Mucosa of gallbladder (tissue), 1 donor: ENCODE results near the gene KLF5. TPM values are rescaled to one million over a fixed set of nuclear protein-coding genes. Genes with fewer than 3 reads are reported as not detected.

Experiments used
- DNase-seq: peaks from one replicate; pipeline ENCODE4 v3.0.0-alpha.2; 2020; ENCODE audit warnings: low spot score
- total RNA-seq: library from RNA; stranded (reverse); gene quantifications from one replicate; pipeline ENCODE4 v1.2.1, GENCODE V29; 2021
- donor health status: DM: no; HTN: no; CAD: no.

KLF5 gene
- total RNA-seq, 1 donor from 2014 or later: 164 TPM

- no peak for DNase-seq
Observed at GRCh38 chr13:73059460-73060250, 850 bp downstream of the KLF5 start.

- DNase-seq: no peak
Observed at GRCh38 chr13:73060251-73061160, 1.7 kb downstream of the KLF5 start.

GRCh38 chr13:73061473-73061872 is 2.7 kb downstream of the KLF5 start:
- DNase-seq: no peak

GRCh38 chr13:73061876-73062275 is 3.1 kb downstream of the KLF5 start:
- no peak for DNase-seq

- DNase-seq: no peak
Observed at GRCh38 chr13:73062468-73062867, 3.7 kb downstream of the KLF5 start.

- no peak for DNase-seq
Observed at GRCh38 chr13:73063166-73063565, 4.4 kb downstream of the KLF5 start.

- DNase-seq: no peak
Observed at GRCh38 chr13:73065036-73065435, 6.2 kb downstream of the KLF5 start.

- DNase-seq: no peak
Observed at GRCh38 chr13:73065665-73066340, 7.0 kb downstream of the KLF5 start.

- no peak for DNase-seq
Observed at GRCh38 chr13:73069206-73069805, 10.5 kb downstream of the KLF5 start.

- DNase-seq: no peak
Observed at GRCh38 chr13:73070451-73071098, 11.8 kb downstream of the KLF5 start.

- no peak for DNase-seq
Observed at GRCh38 chr13:73072239-73072900, 13.6 kb downstream of the KLF5 start.

- DNase-seq: no peak
Observed at GRCh38 chr13:73073050-73073449, 14.2 kb downstream of the KLF5 start.

GRCh38 chr13:73074014-73074413 is 15.2 kb downstream of the KLF5 start:
- no peak for DNase-seq

GRCh38 chr13:73074926-73075325 is 16.1 kb downstream of the KLF5 start:
- DNase-seq: no peak

- no peak for DNase-seq
Observed at GRCh38 chr13:73075546-73075945, 16.7 kb downstream of the KLF5 start.

- no peak for DNase-seq
Observed at GRCh38 chr13:73075954-73076353, 17.1 kb downstream of the KLF5 start.

GRCh38 chr13:73077865-73078264 is 19.1 kb downstream of the KLF5 start:
- DNase-seq: no peak

GRCh38 chr13:73079359-73079758 is 20.6 kb downstream of the KLF5 start:
- no peak for DNase-seq

GRCh38 chr13:73081256-73081915 is 22.6 kb downstream of the KLF5 start:
- no peak for DNase-seq

- DNase-seq: no peak
Observed at GRCh38 chr13:73082471-73082870, 23.7 kb downstream of the KLF5 start.
